ENCODE measurements around the gene DUT. TPM values are rescaled to one million over a fixed set of nuclear protein-coding genes. Genes with fewer than 3 reads are reported as not detected.
A peak's percentile ranks its signal among the peaks of the same experiment; 100 is the strongest.
"Not testable (repeated sequence)": the region's sequence is repeated elsewhere in the genome, so short reads cannot be mapped to it uniquely, and the experiment has no call there.

Gene DUT
- polyA plus RNA-seq, 12 donors = 82.8 to 158 (median 110) TPM; not detected in 1

DNA sequence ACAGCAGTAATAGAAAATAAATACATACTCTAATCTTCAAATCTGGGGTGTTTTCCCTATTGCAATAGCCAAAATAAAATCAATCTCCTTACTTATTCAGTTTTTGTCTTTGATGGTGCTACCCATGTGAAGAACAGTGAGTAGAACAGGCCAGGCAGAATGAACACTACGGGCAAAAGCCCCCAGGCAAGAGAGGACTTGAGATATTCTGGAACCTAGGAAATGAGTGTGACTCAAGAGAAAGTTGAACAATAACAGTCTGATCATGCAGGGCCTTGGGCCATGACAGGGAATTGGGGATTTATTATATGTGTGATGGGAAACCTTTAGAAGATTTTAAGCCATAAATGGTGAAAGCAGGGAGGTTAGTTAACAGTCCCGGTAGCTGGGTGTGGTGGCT, 14.0 kb upstream of the DUT start:
- no peak for DNase-seq

DNA sequence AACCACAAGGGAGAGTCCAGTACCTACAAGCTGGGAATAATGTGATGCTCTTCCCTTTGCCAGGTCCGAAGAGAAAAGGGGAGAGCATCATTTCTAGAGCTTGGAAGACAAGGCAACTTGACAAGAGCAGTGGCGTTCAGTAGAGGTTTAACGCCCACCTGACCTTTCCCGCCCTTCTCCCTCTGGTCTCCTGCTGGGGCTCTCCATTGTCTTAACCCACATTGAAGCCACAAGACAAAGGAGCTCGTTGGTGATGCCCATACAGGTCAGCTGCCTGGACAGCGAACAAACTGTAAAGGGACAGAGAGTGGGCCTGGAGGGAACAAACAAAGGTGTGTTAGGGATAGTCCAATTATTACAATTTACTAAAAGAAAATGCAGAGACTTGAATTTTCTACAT, 13.1 kb upstream of the DUT start:
- no peak for DNase-seq

DNA sequence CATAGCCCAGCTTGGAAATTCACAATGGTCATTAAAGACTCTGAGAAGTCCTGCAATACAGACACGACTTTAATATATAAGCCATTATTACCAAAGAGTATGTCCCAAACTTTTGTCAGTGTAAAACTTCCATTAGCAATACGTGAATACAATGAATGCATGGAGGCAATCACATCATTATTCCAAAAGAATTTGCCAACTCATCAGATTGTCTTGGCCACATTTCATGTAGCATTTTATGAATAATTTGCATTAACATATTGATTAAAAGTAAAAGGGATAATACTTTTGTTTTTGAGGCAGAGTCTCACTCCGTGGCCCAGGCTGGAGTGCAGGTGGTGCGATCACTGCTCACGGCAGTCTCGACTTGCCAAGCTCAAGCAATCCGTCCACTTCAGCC, 7.9 kb upstream of the DUT start:
- DNase-seq = no peak

DNA sequence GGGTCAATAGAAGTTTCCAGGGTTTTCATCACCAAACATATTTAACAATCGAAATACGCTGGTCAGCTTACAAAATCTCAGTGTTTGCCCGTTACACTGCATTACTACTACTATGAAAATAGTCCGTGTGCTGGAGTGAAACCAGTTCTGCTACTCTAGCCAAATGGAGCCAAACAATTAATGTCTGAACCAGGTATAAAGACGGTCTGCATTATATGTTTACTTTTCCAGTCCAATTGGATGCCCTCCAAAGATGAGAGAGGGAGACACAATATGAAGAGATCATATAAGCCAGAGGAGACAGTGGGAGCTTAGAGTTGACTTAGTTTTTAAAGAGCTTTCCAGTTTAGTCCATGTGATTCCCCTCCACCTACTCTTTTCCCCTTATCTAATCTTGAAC, 6.3 kb upstream of the DUT start:
- no peak for DNase-seq

DNA sequence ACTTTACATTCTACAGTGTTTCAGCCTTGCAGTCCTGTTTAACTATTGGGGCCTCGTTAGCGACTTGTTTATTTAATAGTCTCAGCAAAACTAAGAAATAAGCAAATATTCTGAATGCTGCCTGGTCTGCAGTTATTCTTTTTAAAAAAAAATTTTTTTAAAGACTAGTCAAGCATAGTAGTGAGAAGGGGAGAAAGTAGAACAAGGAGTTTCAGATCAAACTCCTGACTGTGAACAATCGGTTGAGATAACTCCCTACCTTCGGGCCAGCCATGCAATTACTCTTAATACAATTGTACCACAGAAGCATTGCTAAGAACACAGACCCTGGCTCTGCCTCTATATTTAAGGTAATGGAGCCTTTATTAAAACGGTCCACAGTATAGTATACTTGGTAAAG, 5.8 kb upstream of the DUT start:
- no peak for DNase-seq

- not testable (repeated sequence) for DNase-seq
These were observed 5.0 kb upstream of the DUT start for GRCh38 chr15:48326180-48326579.

GRCh38 chr15:48330105-48330785, 984 bp upstream of the DUT start:
- DNase-seq = no peak

DNA sequence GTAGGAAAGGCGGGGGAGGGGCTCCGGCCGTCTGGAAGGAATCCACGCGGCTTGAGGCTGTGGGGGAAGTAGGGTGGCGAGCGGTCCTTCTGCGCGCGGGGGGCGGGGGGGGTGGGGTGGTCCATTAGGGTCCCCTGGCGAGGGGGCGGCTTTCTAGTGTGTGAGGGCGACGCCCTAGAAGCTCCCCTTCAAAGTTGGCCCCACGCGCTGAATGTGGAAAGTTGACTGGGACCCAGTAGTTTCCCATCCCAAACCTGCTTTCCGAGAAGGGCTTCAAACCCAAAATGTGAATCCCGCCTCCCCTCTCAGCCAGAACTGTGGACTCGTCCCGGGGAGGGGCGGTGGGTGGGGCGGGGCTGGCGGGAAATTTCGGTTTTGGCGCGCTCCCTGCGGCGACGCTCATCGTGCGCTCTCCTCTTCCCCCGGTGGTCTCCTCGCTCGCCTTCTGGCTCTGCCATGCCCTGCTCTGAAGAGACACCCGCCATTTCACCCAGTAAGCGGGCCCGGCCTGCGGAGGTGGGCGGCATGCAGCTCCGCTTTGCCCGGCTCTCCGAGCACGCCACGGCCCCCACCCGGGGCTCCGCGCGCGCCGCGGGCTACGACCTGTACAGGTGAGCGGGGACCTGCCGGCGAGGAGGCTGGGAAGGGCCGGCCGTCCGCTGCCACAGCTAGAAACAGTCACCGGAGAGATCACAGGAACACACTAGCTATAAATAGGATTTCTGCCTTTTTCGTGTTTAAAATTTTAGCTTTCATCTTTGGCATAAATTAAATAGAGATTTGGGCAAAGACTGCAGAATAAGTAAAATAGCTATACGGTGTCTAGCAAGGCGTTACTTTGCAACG, 790 bp downstream of the DUT start:
- peak; percentile 89 for DNase-seq

DNA sequence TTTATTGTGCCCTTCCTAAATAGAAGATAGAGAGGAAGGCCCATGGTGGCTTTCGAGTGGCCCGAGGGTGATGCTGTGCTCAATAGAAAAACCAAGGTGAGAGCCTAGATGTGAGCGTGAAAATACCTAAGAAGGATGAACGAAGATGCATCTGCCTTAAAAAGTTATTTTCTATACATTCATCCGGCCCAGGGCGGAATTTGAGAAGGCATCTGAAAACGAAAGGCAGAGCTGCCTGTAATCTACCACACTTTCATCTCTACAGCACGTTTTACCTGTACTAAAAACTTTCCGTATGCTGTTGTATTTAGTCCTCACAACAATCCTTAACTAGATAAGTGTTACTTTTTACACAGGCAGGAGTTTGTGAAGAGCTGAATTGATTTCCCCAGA, 1.4 kb downstream of the DUT start:
- DNase-seq = no peak

- DNase-seq = no peak
These were observed 2.3 kb downstream of the DUT start for GRCh38 chr15:48333540-48333939.

DNA sequence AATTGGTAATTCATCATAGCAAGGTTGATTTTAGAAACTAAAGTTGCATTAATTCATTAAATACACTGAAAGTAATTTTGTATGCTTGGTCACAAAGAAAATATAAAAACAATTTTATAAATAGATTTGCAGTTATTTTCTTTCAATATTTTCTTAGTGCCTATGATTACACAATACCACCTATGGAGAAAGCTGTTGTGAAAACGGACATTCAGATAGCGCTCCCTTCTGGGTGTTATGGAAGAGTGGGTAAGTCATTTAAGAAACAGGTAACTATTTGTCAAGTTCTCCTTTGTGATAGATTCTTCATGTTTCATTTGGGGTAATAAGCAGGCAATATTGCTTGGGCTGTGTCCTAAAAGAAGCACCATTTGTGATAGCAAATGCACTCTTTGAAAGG, 3.0 kb downstream of the DUT start:
- no peak for DNase-seq

GRCh38 chr15:48336940-48337339, 5.7 kb downstream of the DUT start:
- DNase-seq = no peak

DNA sequence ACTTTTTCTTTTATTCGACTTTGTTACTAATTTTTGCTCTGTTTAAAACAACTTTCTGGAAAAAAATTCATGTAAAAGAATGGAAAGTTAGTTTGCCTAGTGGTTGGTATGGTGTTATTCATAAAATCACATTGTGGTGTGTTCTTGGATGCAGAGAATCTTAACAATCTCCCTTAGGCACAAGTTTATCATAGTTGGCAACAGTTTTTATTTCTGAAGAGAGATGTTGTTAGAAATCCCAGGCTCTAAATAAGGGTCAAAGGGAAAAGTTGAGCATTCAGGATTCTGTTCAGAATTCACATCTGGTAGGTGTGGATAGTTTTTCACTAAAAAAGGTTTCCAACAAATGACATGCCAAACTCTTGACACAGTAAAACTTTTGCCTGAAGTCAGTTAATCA, 6.4 kb downstream of the DUT start:
- no peak for DNase-seq

DNA sequence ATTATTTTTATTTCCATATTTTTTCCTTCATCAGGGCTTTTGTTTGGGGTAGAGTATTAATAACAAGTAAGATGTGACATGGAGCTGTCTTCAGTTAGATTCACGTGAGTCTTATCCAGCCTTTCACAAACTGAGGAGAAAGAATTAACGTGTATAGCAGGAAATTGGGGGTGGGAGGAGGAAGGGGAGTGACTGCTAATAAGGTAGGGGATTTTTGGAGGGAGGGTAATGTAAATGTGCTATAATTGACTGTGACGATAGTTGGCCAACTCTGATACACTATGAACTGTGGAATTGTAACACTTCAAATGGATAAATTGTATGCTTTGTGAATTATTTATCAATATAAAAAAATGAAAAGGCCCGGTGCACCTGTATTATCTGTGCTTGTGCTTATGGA, 8.9 kb downstream of the DUT start:
- no peak for DNase-seq

DNA sequence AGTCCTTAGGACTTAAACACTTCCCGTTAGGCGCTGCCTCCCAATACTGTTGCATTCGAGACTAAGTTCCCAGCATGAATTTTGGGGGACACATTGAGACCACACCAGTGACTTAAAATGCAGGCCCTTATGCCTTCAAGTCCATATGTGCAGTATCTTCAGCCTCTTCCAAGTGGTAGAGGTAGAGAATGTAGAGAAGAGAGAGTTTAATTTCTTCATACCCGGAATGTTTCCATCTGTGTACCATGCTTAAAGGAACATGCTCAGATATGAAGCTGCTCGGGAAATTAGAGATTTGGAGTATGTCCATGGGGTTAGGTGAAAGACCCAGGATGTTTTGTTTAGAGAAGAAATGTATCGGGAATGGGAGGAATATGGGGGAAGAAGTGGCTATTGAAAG, 12.6 kb downstream of the DUT start:
- no peak for DNase-seq

- no peak for DNase-seq
These were observed 14.3 kb downstream of the DUT start for GRCh38 chr15:48345516-48345915.

DNA sequence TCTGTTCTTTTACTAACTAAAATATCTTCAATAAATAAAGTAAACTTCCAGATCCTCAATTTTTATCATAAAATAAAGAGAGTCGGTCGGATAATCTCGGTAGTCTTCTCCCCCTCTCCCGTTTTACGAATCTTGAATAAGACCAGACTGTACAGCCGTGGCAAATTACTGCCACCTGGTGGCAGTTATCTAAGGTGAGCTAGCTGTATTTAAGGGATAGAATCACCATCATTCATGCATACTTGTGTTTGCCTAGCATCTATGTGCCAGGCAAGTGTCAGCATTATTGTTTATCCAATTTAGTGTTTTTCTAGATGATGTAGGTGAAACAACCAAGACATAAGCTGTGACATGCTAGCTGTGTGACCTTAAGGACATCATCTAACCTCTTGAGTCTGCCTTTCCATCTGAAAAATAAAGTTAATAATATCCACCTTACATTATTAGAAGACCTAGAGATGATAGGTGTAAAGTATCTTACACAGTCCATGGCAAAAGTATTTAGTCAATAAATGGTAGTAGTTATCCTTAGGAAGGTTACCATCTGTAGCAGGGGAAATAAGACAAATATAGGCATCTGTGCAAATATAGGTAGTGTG, 21.3 kb downstream of the DUT start:
- DNase-seq = peak; percentile 61

GRCh38 chr15:48354694-48355303, 23.6 kb downstream of the DUT start:
- no peak for DNase-seq

GRCh38 chr15:48355377-48355776, 24.1 kb downstream of the DUT start:
- no peak for DNase-seq

DNA sequence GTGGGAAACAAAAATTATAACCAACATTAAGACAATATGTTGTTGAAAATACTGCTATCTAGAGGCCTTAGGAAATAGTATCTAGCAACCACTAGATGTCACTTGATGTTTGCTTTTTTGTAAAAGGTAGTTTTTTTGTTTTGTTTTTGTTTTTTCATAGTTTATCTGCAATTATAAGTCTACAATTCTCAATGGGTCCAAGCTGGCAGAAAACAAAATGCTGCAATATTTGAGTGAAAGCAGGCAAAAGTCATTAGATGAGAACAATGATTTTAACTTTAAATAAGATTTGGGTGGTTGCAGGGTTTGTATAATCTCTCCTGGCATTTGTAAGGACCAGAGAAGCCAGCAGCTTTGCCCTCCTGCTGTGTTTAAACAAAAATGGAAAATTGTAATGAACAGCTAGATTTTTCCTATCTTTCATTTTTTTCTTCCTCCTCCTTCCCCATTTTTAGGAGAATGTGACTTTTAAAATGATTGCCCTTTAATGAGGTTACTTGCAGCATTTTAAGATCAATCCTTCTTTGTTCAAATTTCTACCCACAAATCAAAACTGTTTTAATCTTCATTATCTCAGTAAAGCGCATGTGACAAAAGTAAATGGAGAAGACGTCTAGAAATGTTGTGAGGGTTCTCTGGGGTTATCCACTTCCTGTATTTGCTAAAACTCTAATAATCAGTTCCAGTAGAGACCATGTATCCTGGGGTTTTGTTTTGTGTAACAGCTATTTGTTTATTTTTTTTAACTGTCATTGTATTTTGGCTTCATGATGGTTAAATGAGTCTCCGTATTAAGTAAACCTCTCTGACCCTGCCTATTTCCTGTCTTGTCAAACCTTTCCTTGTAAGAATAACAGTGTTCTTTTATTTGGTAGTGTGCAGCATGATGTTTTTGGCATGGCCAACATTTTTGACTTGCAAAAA, 27.3 kb downstream of the DUT start:
- DNase-seq = no peak

DNA sequence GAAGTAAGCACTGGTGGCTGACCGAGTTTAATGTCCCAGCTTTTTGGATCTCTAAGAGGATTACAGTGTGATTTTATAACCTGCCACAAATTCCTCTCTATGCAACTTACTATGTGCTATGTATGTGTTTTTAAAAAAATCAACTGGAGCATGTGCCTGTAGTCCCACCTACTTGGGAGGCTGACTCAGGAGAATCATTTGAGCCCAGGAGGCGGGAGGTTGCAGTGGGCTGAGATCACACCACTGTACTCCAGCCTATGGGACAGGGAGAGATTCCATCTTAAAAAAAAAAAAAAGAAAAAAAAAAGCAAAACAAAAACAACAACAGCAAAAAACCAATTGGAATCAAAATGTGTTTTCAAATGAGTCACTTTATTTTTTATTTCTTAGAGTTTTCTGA, 29.6 kb downstream of the DUT start:
- DNase-seq = no peak

DNA sequence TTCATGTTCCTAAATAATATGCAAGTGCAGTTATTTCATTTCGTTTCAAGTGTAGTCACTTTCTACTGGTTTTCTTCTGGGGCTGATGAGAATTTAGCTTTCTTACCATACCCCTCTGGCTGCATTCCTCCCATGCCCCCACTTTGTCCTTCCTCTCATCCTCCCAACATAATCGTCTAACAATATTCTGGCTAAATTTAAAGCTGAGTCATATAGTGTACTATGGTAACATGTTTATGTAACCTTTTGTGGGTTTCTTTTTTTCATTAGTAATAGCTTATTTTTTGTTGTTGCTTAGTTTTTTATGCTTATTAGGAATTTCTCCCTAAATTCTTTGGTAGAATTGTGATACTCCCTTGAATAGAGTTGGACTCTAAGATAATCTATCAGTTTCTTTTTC, 30.5 kb downstream of the DUT start:
- no peak for DNase-seq
